AG20443 (cell line): Measurements from ENCODE around the gene NCR1.
"Not testable (repeated sequence)": the region's sequence is repeated elsewhere in the genome, so short reads cannot be mapped to it uniquely, and the experiment has no call there.

Experiments
- DNase-seq: peaks from one replicate; pipeline ENCODE4 v3.0.0; 2012; ENCODE audit warnings: low spot score, mixed read lengths

NCR1 gene

GRCh38 chr19:54907899-54908298, 2.0 kb downstream of the NCR1 start:
- DNase-seq, result not testable (repeated sequence)

GRCh38 chr19:54916822-54917221, 10.9 kb downstream of the NCR1 start:
- no peak for DNase-seq

- DNase-seq, result no peak
Observed at GRCh38 chr19:54918499-54918898, 12.6 kb downstream of the NCR1 start.

- DNase-seq, result not testable (repeated sequence)
Observed at GRCh38 chr19:54919646-54920563, 14.0 kb downstream of the NCR1 start.

GRCh38 chr19:54921082-54921481, 15.1 kb downstream of the NCR1 start:
- no peak for DNase-seq

GRCh38 chr19:54923276-54923675, 17.3 kb downstream of the NCR1 start:
- DNase-seq, result no peak

- DNase-seq, result no peak
Observed at GRCh38 chr19:54928299-54928698, 22.4 kb downstream of the NCR1 start.

- no peak for DNase-seq
Observed at GRCh38 chr19:54937926-54938325, 32.0 kb downstream of the NCR1 start.

GRCh38 chr19:54938906-54939305, 33.0 kb downstream of the NCR1 start:
- no peak for DNase-seq

- not testable (repeated sequence) for DNase-seq
Observed at GRCh38 chr19:54939538-54939937, 33.6 kb downstream of the NCR1 start.

- not testable (repeated sequence) for DNase-seq
Observed at GRCh38 chr19:54943772-54944361, 37.9 kb downstream of the NCR1 start.

GRCh38 chr19:54947381-54947780, 41.4 kb downstream of the NCR1 start, which contains the start of gene NLRP7:
Gene NLRP7 (minus strand): TSS chr19:54947530.
- DNase-seq, result no peak

- no peak for DNase-seq
Observed at GRCh38 chr19:54949412-54949811, 43.5 kb downstream of the NCR1 start.

- not testable (repeated sequence) for DNase-seq
Observed at GRCh38 chr19:54950580-54950979, 44.6 kb downstream of the NCR1 start.

GRCh38 chr19:54952591-54953344, 46.8 kb downstream of the NCR1 start:
- no peak for DNase-seq

GRCh38 chr19:54953345-54953713, 47.4 kb downstream of the NCR1 start:
- not testable (repeated sequence) for DNase-seq

- DNase-seq, result no peak
Observed at GRCh38 chr19:54955376-54955775, 49.4 kb downstream of the NCR1 start.

- DNase-seq, result no peak
Observed at GRCh38 chr19:54959840-54960239, 53.9 kb downstream of the NCR1 start.
